ENCODE measurements around the gene RAB11A. TPM values are rescaled to one million over a fixed set of nuclear protein-coding genes. Genes with fewer than 3 reads are reported as not detected.
A peak's percentile ranks its signal among the peaks of the same experiment; 100 is the strongest.

RAB11A gene
- total and polyA plus RNA-seq, 9 of the 15 experiments (the other 6 are each of a cell fraction or from before 2014, with no cell fraction given) = 129 to 369 (median 245) TPM

GRCh38 chr15:65938604-65939003, 69.3 kb downstream of the RAB11A start:
- H3K27me3 ChIP-seq (ENCODE audit: control insufficient read depth in 2 of 2, insufficient read depth in 2 of 2, low read length in 2 of 2) = peaks cover 11 to 21% of the 10 kb centered on the region in 2 experiments; a peak in 4 of 5 replicates
- ChIA-PET POLR2A (interaction anchor here (0.6 to 0.7 kb wide), 2 partner anchors 11 to 180 kb away, joined by 3 read pairs; no protein-coding TSS in a partner anchor), CTCF (ENCODE audit: low intra/inter-chr PET ratio) (no interaction called here)
- no peaks in the 10 kb centered on the region for H3K9me3 ChIP-seq (replicated peaks; ENCODE audit: control insufficient read depth, insufficient read depth, low read depth, low read length)
- WGBS (ENCODE audit: insufficient coverage, low coverage, missing lambda C conversion rate) = 0% methylated on average over 4 of the region's 4 CpGs
- H3K36me3 ChIP-seq (ENCODE audit: control insufficient read depth, insufficient read depth, low read length) = no peaks in the 10 kb centered on the region
- H3K4me3 ChIP-seq = no peak overlapping the region
- no peaks in the 10 kb centered on the region for H4K20me1 ChIP-seq (replicated peaks; ENCODE audit: control insufficient read depth, insufficient read depth, low read length)
- no peaks in the 10 kb centered on the region for H3K9me1 ChIP-seq (ENCODE audit: control insufficient read depth, insufficient read depth, low read length)
- BruUV-seq (replicated peaks) = no TSS peak
- DNase-seq (ENCODE audit: extremely low read depth in 1 of 4, low spot score in 3 of 4) (no peak), ATAC-seq (no peak), FAIRE-seq (no peak)
- no peak overlapping the region for H3K9ac ChIP-seq (ENCODE audit: insufficient read depth in 1 of 2, low read depth in 2 of 2, low read length in 2 of 2)
- peaks cover 0 to 4% of the 10 kb centered on the region in 2 experiments; a peak in 3 of 5 replicates for H3K4me1 ChIP-seq (replicated peaks in 1 of 2; ENCODE audit: control insufficient read depth in 2 of 2, insufficient read depth in 2 of 2, low read length in 2 of 2)
- in situ Hi-C loops (cut with MboI) (no loop called here), intact Hi-C loops (cut with micrococcal nuclease) (no loop called here)
- H2AFZ ChIP-seq (ENCODE audit: low read depth, low read length) = no peak overlapping the region
- no peaks in the 10 kb centered on the region for H3K79me2 ChIP-seq (ENCODE audit: control insufficient read depth, insufficient read depth, low read length)
- H3K27ac ChIP-seq (ENCODE audit: extremely low read depth, low read depth, low read length) = no peak overlapping the region
- TF ChIP-seq CREBBP (IDR thresholded peaks at IDR 0.05; ENCODE audit: low read depth, low read length) = no peak
- TF ChIP-seq E2F3 (CRISPR knock-in tag; IDR thresholded peaks at IDR 0.05) = no peak
- no peak for TF ChIP-seq C11orf30 (IDR thresholded peaks at IDR 0.05; ENCODE audit: low read depth)
- TF ChIP-seq BRD9 (IDR thresholded peaks at IDR 0.05; ENCODE audit: low read depth, partially characterized antibody) = no peak
- no peak for TF ChIP-seq KHSRP (IDR thresholded peaks at IDR 0.05)
- no peak overlapping the region for H3K4me2 ChIP-seq (ENCODE audit: insufficient read depth, low read length)

GRCh38 chr15:65939901-65940617, 70.8 kb downstream of the RAB11A start:
- no peak overlapping the region for H3K4me3 ChIP-seq
- peak overlapping the region in 1 of 2 experiments; percentile 45; a peak in 2 of 4 replicates for H3K9ac ChIP-seq (ENCODE audit: insufficient read depth in 1 of 2, low read depth in 2 of 2, low read length in 2 of 2)
- CTCF ChIA-PET (ENCODE audit: low intra/inter-chr PET ratio) = no interaction called here
- BruUV-seq (replicated peaks) = no TSS peak
- H3K9me3 ChIP-seq (replicated peaks; ENCODE audit: control insufficient read depth, insufficient read depth, low read depth, low read length) = no peaks in the 10 kb centered on the region
- no peak overlapping the region for H2AFZ ChIP-seq (ENCODE audit: low read depth, low read length)
- H3K36me3 ChIP-seq (ENCODE audit: control insufficient read depth, insufficient read depth, low read length) = no peaks in the 10 kb centered on the region
- no peak overlapping the region for H3K4me2 ChIP-seq (ENCODE audit: insufficient read depth, low read length)
- H3K79me2 ChIP-seq (ENCODE audit: control insufficient read depth, insufficient read depth, low read length) = no peaks in the 10 kb centered on the region
- H4K20me1 ChIP-seq (replicated peaks; ENCODE audit: control insufficient read depth, insufficient read depth, low read length) = peaks cover 5% of the 10 kb centered on the region; the same call in 1 of the 2 replicates
- H3K4me1 ChIP-seq (replicated peaks in 1 of 2; ENCODE audit: control insufficient read depth in 2 of 2, insufficient read depth in 2 of 2, low read length in 2 of 2) = peaks cover 0 to 4% of the 10 kb centered on the region in 2 experiments; a peak in 3 of 5 replicates
- no peak overlapping the region for H3K27ac ChIP-seq (ENCODE audit: extremely low read depth, low read depth, low read length)
- ATAC-seq = no peak
- 6% methylated on average over 10 of the region's 10 CpGs for WGBS (ENCODE audit: insufficient coverage, low coverage, missing lambda C conversion rate)
- no peaks in the 10 kb centered on the region for H3K9me1 ChIP-seq (ENCODE audit: control insufficient read depth, insufficient read depth, low read length)
- intact Hi-C loops (cut with micrococcal nuclease) (no loop called here), in situ Hi-C loops (cut with MboI) (no loop called here)
- no peak for DNase-seq (ENCODE audit: extremely low read depth in 1 of 4, low spot score in 3 of 4)
- peaks cover 10 to 28% of the 10 kb centered on the region in 2 experiments; a peak in 4 of 5 replicates for H3K27me3 ChIP-seq (ENCODE audit: control insufficient read depth in 2 of 2, insufficient read depth in 2 of 2, low read length in 2 of 2)
- no peak for FAIRE-seq
- POLR2A ChIA-PET = no interaction called here
- TF ChIP-seq POLR2G (IDR thresholded peaks at IDR 0.05; ENCODE audit: low read depth, low read length) = no peak
- TF ChIP-seq DMBX1 (CRISPR knock-in tag; IDR thresholded peaks at IDR 0.05; ENCODE audit: borderline replicate concordance) = no peak
- TF ChIP-seq BRD4 (IDR thresholded peaks at IDR 0.05) = no peak
- TF ChIP-seq MAFG (tag; conservative IDR thresholded peaks at IDR 0.05) = no peak
- no peak for TF ChIP-seq NFRKB (IDR thresholded peaks at IDR 0.05; ENCODE audit: low read depth)
- TF ChIP-seq NFE2 (IDR thresholded peaks at IDR 0.05; ENCODE audit: low read depth) = no peak
- no peak for TF ChIP-seq HNRNPK (IDR thresholded peaks at IDR 0.05; ENCODE audit: low read depth, low read length, poor library complexity, severe bottlenecking)
- TF ChIP-seq RAD51 (IDR thresholded peaks at IDR 0.05; ENCODE audit: borderline replicate concordance, low read depth) = no peak
- no peak for TF ChIP-seq ATF6 (CRISPR knock-in tag; IDR thresholded peaks at IDR 0.05)
- TF ChIP-seq ARHGAP35 (IDR thresholded peaks at IDR 0.05; ENCODE audit: partially characterized antibody) = no peak
- no peak for TF ChIP-seq ZNF75A (CRISPR knock-in tag; IDR thresholded peaks at IDR 0.05)

Data from K562 (cell line).